ENCODE measurements around the gene EHMT1.
"Not testable (repeated sequence)": the region's sequence is repeated elsewhere in the genome, so short reads cannot be mapped to it uniquely, and the experiment has no call there.

Gene EHMT1

DNA sequence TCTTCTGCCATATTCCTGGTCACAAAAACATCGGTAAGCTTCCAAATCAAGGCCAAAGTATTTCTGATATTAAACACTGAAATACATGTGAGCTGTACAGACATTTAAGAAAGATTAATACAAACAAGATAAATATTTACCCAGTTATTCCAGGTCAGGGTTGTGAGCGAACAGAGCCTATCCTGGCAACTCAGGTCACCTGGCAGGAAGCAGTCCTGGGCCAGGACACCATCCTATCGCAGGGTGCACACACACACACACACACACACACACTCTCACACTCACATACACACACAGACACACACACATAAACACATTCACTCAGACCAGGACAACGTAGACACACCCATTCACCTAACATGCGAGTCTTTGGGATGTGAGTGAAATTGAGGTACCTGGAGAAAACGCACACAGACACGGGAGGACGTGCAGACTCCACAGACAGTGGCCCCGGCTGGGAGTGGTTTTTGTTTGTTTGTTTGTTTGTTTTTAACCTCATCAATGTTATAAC lies 176.4 kb downstream of the EHMT1 start:
- no peak for DNase-seq

DNA sequence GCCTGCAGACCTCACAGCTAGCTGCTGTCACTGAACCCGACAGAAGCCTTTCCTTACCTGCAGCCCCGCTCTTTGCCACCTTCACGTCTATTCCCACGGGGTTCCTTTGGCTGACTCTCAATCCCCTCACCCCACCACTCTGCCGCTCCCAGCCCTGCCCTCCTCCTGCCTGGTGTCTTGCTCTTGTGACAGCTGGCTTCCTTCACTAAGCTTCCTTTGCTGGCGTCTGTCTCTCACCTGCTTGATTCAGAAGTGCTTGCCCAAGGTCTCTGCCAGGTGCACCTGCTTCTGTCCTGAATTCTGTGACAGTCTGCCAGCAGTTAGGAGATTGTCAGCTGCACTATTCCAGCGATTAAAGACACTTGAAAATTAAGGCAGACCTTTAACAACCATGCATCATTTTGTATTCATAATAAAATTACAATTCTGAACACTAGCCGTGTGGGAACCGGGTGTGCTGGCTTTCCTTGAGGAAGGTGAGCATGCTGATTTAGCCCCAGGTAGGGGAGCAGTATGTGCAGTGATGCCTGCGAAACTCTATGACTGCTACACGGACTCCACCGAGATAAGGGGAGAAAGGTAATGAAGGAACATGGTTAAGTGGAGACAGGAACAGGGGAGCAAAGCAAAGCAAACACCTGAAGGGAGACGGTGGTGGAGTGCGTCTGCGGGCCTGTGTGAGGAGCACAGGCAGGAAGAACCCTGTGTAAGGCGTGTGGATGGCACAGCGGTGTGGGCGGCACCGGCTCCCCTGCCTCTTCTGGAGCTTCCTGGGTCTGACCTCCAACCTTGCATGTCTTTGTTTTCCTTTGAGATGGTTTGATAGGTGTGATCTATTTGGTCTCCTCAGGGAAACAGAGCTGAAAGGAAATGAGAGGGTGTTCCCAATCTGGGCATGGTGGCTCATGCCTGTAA lies 178.7 kb downstream of the EHMT1 start:
- DNase-seq: peak; percentile 40

DNA sequence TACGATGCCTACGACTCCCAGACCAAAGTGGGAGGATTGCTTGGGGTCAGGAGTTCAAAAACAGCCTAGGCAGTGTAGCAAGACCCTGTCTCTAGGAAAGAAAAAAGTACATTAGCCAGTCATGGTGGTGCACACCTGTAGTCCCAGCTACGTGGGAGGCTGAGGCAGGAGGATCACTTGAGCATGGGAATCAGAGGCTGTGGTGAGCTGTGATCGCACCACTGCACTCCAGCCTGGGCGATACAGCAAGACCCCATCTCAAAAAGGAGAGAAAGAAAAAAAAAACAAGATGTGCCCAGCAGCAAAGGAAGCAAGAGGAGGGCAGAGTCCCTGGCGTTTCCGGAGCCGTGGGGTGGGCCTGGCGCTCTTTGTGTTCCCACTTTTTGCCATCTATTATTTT lies 179.3 kb downstream of the EHMT1 start:
- no peak for DNase-seq

DNA sequence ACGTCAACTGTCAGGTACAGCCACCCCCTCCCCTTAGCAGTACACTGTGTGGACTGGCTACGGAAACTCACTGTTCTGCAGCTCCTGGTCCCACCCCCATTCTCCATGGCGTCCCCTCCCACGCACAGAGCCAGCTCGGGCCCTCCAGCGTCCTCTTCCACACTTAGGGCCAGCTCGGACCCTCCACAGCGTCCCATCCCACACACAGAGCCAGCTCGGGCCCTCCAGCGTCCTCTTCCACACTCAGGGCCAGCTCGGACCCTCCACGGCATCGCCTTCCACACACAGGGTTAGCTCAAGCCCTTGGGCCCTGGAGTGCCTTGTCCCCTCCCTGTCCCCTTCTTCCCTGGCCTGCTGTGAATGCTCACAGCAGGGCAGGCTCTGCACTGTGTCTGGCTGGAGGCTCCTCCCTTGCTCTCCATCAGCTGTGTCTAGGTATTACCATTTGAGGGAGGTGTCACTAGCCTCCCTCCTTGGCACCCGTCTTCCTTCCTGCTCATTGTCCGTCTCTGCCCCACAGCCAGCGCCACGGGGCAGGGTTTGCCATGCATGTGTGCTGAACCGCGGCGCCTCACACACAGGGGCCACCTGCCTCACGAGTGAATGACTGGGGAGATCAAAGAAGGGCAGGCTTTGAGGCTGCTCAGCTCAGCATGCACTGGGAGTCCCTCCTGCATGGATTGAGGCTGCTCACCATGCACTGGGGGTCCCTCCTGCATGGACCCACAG lies 180.3 kb downstream of the EHMT1 start:
- DNase-seq: no peak

DNA sequence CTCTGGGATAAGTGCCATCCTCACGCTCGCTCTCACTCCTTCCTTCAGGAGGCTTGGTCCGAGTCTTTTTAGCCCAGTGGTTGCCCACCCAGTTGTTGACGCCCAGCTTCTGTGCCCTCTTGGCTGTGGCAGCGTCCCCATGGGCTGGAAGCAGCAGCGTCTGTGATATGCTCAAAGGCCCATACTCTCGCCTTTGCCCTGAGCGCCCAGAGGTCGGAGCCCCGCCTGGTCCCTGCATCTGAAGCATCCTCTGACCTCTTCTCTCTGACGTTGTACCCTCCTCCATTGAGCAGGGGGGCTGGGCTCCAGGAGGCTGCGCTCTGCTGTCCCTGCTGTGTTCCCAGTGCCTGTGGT lies 180.8 kb downstream of the EHMT1 start:
- no peak for DNase-seq

DNA sequence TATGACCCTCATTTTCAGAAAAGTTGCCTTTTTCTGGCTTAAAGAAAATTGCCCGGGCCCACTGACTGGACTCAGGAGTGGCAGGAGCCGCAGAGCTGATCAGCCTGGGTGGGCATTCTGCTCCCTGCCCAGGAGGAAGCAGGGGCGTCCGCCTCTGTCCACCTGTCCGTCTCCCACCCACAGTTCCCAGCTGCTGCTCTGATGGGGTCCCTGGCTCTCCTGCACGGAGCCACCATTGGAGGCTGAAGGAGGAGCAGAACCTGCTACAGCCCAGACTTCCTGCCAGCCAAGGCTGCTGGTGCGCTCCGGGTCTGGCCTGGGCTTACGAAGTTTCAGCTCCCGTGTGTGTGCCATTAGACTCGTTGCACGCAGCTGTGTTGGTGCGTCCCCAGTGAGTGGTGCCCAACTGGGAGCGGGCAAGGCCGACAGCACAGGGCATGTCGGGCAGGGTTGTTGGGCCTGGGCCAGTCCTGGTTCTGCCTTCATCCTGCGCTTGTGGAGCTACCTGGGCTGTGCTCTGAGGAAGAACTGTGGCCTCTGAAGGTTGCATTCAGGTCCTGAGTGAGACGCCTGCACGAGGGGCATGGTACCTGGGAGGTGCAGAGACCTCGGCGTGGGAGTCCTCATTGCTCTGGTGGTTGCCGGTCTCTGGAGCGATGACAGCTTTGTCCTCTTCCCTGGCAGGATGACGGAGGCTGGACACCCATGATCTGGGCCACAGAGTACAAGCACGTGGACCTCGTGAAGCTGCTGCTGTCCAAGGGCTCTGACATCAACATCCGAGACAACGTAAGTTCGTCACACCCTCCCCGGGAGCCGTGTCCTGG lies 181.6 kb downstream of the EHMT1 start:
- no peak for DNase-seq

DNA sequence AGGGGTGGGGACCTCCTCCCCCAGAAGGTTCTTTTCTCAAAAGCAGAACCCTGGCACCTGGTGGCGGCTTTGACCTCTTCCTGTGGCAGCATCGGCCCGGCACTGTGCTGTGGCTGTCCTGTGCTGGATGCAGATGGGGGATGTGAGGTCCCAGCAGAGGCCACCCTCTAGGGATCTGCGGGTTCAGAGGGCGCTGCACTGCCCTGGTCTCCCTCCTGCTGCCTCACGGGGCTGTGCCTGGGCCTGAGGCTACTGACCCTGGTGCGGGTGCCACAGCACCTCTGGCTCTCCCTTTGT lies 182.2 kb downstream of the EHMT1 start:
- no peak for DNase-seq

DNA sequence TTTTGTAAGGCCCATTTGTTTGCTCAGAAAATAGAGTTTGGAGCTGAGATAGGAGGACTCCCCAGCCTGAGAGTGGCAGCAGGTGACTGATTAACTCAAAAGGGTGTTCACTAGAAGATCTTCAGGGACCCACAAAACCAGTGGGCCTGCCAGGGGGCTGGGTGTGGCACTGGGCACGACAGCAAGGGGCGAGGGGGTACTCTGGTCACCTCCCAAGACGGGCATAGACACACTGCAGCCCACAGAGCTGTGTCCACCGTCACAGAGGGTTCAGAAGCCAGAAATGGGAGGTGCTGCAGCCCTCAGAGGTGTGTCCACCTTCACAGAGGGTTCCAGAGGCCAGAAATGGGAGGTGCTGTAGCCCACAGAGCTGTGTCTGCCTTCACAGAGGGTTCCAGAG lies 183.2 kb downstream of the EHMT1 start:
- no peak for DNase-seq

DNA sequence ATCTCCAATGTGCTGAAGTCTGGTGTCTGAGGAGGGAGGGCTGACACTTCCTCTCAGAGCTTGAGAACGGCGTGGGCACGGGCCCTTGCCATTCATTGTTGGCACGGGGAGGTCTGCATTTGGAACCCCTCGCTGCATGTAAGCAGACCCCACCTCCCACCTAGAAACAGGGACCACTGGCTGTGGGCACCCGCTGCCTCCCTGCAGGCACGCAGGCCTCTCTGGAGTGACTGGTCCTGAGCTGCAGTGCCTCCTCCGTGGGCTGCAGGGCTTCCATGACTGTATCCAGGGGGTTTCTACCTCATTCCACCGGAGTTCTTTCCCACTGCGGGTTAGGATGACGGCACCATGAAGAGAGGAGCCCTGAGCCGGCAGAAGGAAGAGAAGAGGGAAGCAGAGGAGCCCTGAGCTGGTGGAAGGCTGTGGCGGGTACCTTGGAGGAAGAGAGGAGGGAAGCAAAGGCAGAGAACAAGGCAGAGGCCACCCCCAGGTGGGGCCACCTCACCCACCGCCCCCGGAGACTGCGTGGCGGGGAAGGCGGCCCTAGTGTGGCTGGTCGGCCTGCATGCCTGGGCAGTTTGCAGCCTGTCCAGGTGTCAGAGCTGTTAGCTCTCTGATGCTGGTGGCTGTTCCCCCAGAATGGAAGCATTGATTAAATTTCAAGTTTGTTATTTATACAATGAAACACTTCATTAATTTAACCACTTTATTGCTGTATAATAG lies 183.9 kb downstream of the EHMT1 start:
- no peak for DNase-seq

DNA sequence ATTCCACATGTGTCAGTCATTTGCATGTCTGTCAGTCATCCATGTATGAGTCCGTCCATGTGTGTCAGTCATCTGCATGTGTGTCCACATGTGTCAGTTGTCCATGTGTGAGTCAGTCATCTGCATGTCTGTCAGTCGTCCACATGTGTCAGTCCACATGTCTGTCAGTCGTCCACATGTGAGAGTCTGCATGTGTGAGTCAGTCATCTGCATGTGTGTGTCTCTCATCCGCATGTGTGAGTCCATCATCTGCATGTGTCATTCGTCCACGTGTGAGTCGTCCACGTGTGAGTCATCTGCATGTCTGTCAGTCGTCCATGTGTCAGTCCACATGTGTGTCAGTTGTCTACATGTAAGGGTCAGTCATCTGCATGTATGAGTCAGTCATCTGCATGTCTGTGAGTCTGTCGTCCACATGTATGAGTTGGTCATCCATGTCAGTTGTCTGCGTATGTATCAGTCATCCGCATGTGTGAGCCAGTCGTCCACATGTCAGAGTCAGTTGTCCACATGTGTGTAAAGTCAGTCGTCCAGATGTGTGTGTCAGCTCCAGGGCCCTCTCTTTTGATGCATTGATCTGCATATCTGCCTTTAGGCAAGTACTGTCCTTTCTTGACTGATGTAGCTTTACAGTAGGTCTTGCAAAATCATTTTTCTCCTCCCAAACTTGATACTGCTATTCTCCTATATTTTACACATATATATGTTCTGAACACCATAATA lies 186.3 kb downstream of the EHMT1 start:
- no peak for DNase-seq

DNA sequence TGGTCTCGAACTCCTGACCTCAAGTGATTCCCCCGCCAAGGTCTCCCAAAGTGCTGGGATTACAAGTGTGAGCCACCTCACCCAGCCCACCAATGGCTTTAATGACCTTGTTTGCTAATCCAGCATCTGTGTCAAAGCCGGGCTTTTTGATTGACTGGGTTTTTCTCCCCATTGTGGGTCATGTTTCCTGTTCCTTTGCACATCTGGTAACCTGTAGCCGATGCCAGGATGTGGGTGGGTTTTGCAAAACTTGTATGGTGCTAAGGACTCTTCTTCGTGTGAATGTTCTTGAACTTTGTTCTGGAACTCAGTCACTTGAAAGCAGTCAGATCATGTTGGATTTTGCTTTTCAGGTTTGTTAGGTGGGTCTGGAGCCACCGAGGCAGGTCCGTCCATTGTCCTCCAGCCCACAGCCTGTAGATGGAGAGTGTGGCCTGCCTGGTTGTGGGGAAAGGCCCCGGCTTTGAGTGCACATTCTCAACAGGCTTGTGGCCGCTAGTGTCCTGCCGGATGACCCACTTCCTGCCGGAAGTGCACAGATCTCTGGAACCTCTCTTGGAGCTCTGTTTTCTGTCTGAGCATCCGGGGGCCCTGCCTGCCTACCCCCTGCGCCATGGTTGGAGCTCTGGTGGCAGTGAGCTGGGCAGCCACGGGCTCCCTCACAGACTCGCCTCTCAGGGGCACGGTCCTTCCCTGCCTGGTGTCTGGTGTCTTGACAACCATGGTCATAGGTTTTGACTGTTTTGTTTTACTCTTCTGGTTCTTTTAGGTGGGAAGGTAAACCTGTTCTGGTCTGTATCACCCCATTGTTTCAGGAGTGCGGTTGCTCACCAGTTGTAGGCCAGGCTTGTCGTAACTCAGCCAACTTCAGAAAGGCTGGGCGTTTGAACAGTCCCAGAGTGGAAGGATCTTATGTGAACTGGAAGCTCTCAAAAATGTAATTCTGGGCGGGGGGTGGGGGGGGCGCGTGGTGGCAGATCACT lies 189.2 kb downstream of the EHMT1 start:
- DNase-seq: no peak

DNA sequence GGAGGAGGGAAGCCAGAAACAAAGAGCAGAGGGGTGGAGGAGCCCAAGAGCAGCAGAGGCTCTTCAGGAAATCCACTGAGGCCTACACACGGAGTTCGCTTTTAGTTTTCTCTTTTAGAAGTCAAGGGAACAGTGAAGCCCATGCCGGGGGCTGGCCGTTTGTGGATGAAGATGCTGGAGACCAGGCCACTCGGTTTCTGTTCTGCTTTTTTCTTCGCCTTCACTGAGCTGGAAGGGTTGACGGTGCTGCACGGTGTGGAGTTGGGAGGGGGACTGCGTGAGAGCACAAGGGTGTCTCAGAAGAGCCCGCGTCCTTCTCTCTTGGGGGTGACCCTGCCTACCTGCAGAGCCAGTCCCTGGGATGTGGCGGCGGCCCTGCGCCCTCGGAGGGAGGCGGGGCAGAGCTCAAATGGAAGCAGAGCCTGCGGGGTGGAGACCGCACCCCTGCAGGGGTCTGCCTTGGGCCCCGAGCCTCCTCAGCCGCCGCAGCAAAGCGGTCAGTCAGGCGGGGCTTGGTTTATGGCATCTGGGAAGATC lies 190.3 kb downstream of the EHMT1 start:
- no peak for DNase-seq

DNA sequence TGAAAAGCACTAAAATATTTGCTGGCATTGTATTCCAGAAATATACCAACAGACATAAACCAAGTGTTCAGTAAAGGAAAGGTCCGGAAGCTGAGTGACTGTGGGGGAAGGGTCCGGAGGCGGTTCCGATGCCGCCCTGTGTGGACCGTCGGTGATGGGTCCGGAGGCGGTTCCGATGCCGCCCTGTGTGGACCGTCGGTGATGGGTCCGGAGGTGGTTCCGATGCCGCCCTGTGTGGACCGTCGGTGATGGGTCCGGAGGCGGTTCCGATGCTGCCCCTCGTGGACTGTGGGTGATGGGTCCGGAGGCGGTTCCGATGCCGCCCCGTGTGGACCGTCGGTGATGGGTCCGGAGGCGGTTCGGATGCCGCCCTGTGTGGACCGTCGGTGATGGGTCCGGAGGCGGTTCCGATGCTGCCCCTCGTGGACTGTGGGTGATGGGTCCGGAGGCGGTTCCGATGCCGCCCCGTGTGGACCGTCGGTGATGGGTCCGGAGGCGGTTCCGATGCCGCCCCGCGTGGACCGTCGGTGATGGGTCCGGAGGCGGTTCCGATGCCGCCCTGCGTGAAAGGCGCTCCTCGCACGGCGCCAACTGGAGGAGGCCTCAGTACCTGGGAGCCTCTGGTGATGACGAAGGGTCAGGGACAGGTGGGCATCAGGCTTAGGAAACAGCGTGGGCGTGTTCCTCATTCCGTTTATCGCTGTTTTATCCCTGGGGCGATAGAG lies 191.1 kb downstream of the EHMT1 start:
- not testable (repeated sequence) for DNase-seq

DNA sequence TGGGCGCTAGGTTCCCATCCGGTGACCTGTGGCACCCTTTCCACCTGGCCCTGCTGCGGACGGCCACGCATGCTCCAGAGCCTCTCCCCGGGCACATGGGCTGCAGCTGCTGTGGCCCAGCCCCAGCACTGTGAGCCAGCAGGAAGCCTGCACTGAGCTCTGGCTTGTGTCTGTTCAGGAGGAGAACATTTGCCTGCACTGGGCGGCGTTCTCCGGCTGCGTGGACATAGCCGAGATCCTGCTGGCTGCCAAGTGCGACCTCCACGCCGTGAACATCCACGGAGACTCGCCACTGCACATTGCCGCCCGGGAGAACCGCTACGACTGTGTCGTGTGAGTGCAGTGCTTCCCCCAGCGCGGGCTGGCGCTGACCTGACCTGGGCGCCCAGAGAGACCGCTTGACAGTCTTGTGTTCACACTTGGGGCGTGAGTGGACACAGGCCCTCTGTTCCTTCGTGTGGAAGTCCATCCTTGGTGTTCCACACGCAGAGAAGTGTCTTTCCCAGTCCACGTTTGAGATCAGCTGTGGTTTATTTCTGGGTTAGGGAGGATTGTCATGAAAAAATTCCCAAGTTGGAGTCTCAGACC lies 192.6 kb downstream of the EHMT1 start:
- no peak for DNase-seq

DNA sequence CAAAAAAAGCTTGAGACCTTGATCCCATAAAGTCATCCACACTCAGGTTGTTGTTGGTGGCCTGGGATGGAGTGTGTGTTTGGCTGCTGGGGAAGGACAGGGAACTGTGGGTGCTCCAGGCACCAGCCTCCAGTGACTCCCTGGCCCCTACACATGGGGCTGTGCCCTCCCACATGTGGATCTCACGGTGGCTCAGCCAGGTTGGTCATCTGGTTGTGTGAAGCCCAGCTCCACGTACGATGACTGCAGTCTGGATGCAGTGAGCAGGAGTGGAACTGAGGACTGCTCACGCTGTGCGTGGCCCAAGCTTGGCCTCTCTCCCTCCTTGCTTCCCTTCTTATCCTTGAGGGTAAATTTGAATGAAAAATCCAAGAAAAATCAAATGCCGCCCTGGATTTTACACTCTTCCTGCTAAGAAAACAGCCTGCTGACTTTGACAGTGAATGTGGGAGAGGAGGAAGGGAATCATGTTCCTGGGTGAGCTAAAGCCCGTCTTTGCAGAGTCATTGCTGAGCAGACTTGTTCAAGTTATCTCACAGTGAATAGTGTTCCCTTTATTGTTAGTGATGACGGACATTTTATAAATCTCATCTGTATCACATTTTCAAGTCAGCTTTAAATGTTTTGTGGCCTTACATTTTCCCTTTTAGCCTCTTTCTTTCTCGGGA lies 193.7 kb downstream of the EHMT1 start:
- DNase-seq: no peak

DNA sequence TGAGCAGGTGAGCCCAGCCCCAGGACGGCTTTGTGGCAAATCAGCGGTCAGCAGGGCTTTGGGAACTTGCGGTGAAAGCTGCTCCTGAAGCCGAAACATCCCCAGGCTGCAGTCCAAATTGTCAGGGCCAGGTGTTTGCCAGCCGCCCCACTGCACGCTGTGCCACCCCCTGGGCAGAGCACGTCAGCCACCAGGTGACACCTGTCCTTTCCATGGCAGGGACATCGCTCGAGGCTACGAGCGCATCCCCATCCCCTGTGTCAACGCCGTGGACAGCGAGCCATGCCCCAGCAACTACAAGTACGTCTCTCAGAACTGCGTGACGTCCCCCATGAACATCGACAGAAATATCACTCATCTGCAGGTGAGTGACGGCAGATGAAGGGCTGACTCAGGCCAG lies 194.4 kb downstream of the EHMT1 start:
- DNase-seq: no peak

DNA sequence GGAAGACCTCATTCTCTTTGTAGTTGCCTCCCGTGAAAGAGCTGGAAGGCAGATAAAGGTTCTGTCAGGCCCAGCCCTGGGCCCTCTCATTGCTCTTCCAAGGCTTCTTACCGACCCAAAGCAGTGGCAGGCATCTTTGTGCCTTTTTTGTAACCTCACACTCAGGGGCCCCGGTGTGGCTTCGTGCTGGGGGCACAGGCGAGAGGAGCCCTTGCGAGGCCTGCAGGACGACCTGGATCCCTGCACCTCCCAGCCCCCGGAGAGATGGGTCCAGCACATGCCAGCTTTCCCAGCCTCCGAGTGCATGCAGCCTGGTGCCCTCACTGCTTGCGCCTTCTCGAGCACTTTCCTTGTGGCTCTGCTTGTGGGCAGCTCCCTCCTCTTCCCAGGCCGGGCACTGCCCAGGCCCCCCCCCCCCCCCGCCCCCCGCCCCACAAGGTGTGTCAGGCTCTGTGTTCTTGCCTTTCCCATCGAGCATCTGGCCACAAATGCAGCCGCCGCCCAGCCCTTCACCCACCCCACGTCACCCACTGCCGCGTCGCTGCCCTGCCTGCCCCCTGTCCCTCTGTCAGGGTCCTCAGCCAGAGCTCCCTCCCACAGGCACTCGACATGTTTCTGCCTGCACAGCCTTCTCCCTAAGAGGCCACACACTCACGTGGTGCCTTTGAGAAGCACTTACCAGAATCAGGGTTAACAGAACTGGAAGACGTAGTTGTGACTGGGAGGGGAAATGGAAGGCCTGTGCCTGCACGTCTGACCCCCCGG lies 195.0 kb downstream of the EHMT1 start:
- no peak for DNase-seq

DNA sequence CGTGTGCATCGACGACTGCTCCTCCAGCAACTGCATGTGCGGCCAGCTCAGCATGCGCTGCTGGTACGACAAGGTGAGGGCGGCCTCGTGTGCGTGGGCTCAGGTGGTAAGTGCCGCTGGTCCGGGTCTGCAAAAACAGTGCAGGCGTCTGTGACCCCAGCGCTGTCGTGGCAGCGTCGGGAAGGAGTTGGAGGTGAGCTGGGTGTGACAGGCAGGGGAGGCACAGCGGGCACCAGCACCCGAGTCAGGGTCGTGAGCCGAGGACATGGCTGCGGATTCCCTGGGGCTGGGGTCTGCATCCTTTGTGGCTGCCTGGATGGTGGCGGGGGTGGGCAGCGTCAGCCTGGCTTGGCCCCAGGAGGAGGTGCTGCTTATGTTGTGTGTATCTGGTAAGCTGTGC lies 195.6 kb downstream of the EHMT1 start:
- DNase-seq: no peak
